Measurements from ENCODE around the gene OSBPL3.

The OSBPL3 gene

GRCh38 chr7:24926623-24927524, 53.1 kb downstream of the OSBPL3 start:
- TF ChIP-seq CTCF (IDR thresholded peaks at IDR 0.05; ENCODE audit: extremely low read depth, missing control alignments), result no peak
- DNase-seq (ENCODE audit: low spot score), result no peak

- no peak for TF ChIP-seq CTCF (IDR thresholded peaks at IDR 0.05; ENCODE audit: extremely low read depth, missing control alignments)
- DNase-seq (ENCODE audit: low spot score), result no peak
Observed at GRCh38 chr7:24924375-24924774, 55.6 kb downstream of the OSBPL3 start.

- no peak for TF ChIP-seq CTCF (IDR thresholded peaks at IDR 0.05; ENCODE audit: extremely low read depth, missing control alignments)
- no peak for DNase-seq (ENCODE audit: low spot score)
Observed at GRCh38 chr7:24923172-24923865, 56.7 kb downstream of the OSBPL3 start.

GRCh38 chr7:24922099-24922773, 57.7 kb downstream of the OSBPL3 start:
- no peak for DNase-seq (ENCODE audit: low spot score)
- no peak for TF ChIP-seq CTCF (IDR thresholded peaks at IDR 0.05; ENCODE audit: extremely low read depth, missing control alignments)

- DNase-seq (ENCODE audit: low spot score), result no peak
- no peak for TF ChIP-seq CTCF (IDR thresholded peaks at IDR 0.05; ENCODE audit: extremely low read depth, missing control alignments)
Observed at GRCh38 chr7:24921362-24921679, 58.7 kb downstream of the OSBPL3 start.

GRCh38 chr7:24920451-24921361, 59.3 kb downstream of the OSBPL3 start:
- TF ChIP-seq CTCF (IDR thresholded peaks at IDR 0.05; ENCODE audit: extremely low read depth, missing control alignments), result no peak
- no peak for DNase-seq (ENCODE audit: low spot score)
